K562 (cell line): ENCODE results near the gene XPR1. TPM values are rescaled to one million over a fixed set of nuclear protein-coding genes. Genes with fewer than 3 reads are reported as not detected.

Experiments
- ATAC-seq: fragments of 200-7000 bp; cut with Tn5 transposase; 3 replicates; pipeline ENCODE4 v1.9.1; 2020; ENCODE audit warnings: moderate library complexity
- BruUV-seq: library from RNA; stranded (reverse); fragments of 400-500 nt; replicated peaks from 2 replicates; lab custom pipeline; 2021; lab: Mats Ljungman, UMichigan
- CTCF ChIA-PET: fragments of 300-600 bp; formaldehyde crosslinking; extraction: SDS; loops from one replicate; lab custom pipeline; 2021; ENCODE audit warnings: low intra/inter-chr PET ratio; lab: Yijun Ruan, JAX
- POLR2A ChIA-PET: fragments of 300-600, 350-650 bp; sonication (Branson Sonifier 250); formaldehyde crosslinking; extraction: SDS; loops from one replicate; lab custom pipeline; 2021; ENCODE audit warnings: antibody characterized with exemption, inconsistent platforms; lab: Yijun Ruan, JAX
- DNase-seq, 4 experiments: peaks; one replicate each; pipeline versions ENCODE4 v3.0.0 to v3.0.0-alpha.2; 2011 to 2018; ENCODE audit warnings: low spot score in 3 of 4, mixed read lengths in 3 of 4; ENCODE audit errors: extremely low read depth in 1 of 4
- FAIRE-seq: peaks from 2 replicates; lab custom pipeline; 2011; peaks lifted over from hg19 to GRCh38; lab: Jason Lieb, UNC
- H2AFZ ChIP-seq: 2 replicates; pipeline ENCODE4 v1.6.0; 2011; ENCODE audit warnings: low read depth, low read length, control low read depth, inconsistent platforms
- H3K27ac ChIP-seq: fragments of 200-600 bp; 3 replicates; pipeline ENCODE4 v1.8.0; 2011; ENCODE audit warnings: low read depth, mild to moderate bottlenecking, control low read depth, inconsistent platforms, low read length, moderate library complexity, mixed read lengths; ENCODE audit errors: extremely low read depth
- H3K27me3 ChIP-seq, 2 experiments: fragments of 300-600 bp in 1 of 2; 2 replicates in 1 of 2; 3 replicates in 1 of 2; pipeline versions ENCODE4 v1.6.0 to v1.8.0; 2011; ENCODE audit warnings: inconsistent platforms in 2 of 2, low read length in 2 of 2, mild to moderate bottlenecking in 1 of 2, mixed read lengths in 1 of 2, moderate library complexity in 1 of 2; ENCODE audit not compliant: control insufficient read depth in 2 of 2, insufficient read depth in 2 of 2
- H3K36me3 ChIP-seq: fragments of 300-600 bp; 3 replicates; pipeline ENCODE4 v1.8.0; 2011; ENCODE audit warnings: mild to moderate bottlenecking, low read length, inconsistent platforms; ENCODE audit not compliant: control insufficient read depth, insufficient read depth
- H3K4me1 ChIP-seq, 2 experiments: fragments of 200-600 bp in 1 of 2; replicated peaks in 1 of 2; 2 replicates in 1 of 2; 3 replicates in 1 of 2; pipeline versions ENCODE4 v1.5.1 to v1.8.0; 2011; ENCODE audit warnings: inconsistent platforms in 2 of 2, low read length in 2 of 2, mild to moderate bottlenecking in 1 of 2, mixed read lengths in 1 of 2, moderate library complexity in 1 of 2; ENCODE audit not compliant: control insufficient read depth in 2 of 2, insufficient read depth in 2 of 2
- H3K4me2 ChIP-seq: 2 replicates; pipeline ENCODE4 v1.6.1; 2011; ENCODE audit warnings: low read length, control low read depth, inconsistent platforms, mixed read lengths; ENCODE audit not compliant: insufficient read depth
- H3K4me3 ChIP-seq: fragments of 200-600 bp; sonication (generic), shearing (Covaris generic); 2 replicates; pipeline ENCODE4 v1.5.1; 2016; ENCODE audit warnings: control low read depth, inconsistent platforms
- H3K79me2 ChIP-seq: fragments of 200-600 bp; 3 replicates; pipeline ENCODE4 v1.8.0; 2011; ENCODE audit warnings: low read length, inconsistent platforms; ENCODE audit not compliant: control insufficient read depth, insufficient read depth
- H3K9ac ChIP-seq, 2 experiments: 2 replicates each; pipeline versions ENCODE4 v1.6.0 to v1.6.1; 2011; ENCODE audit warnings: low read depth in 2 of 2, low read length in 2 of 2, control low read depth in 1 of 2, inconsistent platforms in 1 of 2, mild to moderate bottlenecking in 1 of 2, mixed read lengths in 1 of 2; ENCODE audit not compliant: insufficient read depth in 1 of 2
- H3K9me1 ChIP-seq: one replicate; pipeline ENCODE4 v1.6.0; 2011; ENCODE audit warnings: inconsistent platforms, mild to moderate bottlenecking, low read length, moderate library complexity; ENCODE audit not compliant: control insufficient read depth, insufficient read depth
- H3K9me3 ChIP-seq: replicated peaks from 2 replicates; pipeline ENCODE4 v1.5.1; 2011; ENCODE audit warnings: low read depth, low read length, inconsistent platforms; ENCODE audit not compliant: control insufficient read depth, insufficient read depth
- H4K20me1 ChIP-seq: replicated peaks from 2 replicates; pipeline ENCODE4 v1.6.1; 2011; ENCODE audit warnings: low read length, inconsistent platforms, mixed read lengths; ENCODE audit not compliant: control insufficient read depth, insufficient read depth
- ATF2 ChIP-seq: sonication (generic); formaldehyde crosslinking; IDR thresholded peaks from 2 replicates; pipeline ENCODE4 v1.8.1; 2022; ENCODE audit warnings: missing genetic modification reagents
- DPF2 ChIP-seq: fragments of 450-650 bp; IDR thresholded peaks from 2 replicates; pipeline ENCODE4 v1.6.1; 2016
- ERF ChIP-seq: fragments of 450-650 bp; formaldehyde crosslinking; IDR thresholded peaks from 2 replicates; pipeline ENCODE4 v1.4.0; 2020; ENCODE audit warnings: mild to moderate bottlenecking, mixed read lengths
- ETV1 ChIP-seq: fragments of 450-650 bp; conservative IDR thresholded peaks from 2 replicates; pipeline ENCODE4 v1.6.1; 2016; ENCODE audit warnings: missing genetic modification characterization, control low read depth, low read depth, missing compliant biosample characterization
- KDM4B ChIP-seq, 2 experiments: fragments of 450-650 bp in 1 of 2; sonication (generic) in 1 of 2; IDR thresholded peaks; 2 replicates each; pipeline ENCODE4 v1.6.1; 2016 to 2017; ENCODE audit warnings: borderline replicate concordance in 2 of 2, antibody characterized with exemption in 1 of 2, low read depth in 1 of 2, mild to moderate bottlenecking in 1 of 2
- MNT ChIP-seq, 2 experiments: fragments of 450-650 bp; conservative IDR thresholded peaks; 2 replicates each; pipeline ENCODE4 v1.6.1; 2017; ENCODE audit warnings: mild to moderate bottlenecking in 2 of 2, moderate library complexity in 2 of 2
- TCF7L2 ChIP-seq: fragments of 150-350 bp; IDR thresholded peaks from 2 replicates; pipeline ENCODE4 v1.6.1; 2016; ENCODE audit warnings: low read depth, mild to moderate bottlenecking, low read length, moderate library complexity
- ZHX1 ChIP-seq: fragments of 150-350 bp; conservative IDR thresholded peaks from 2 replicates; pipeline ENCODE4 v1.6.1; 2014; ENCODE audit warnings: low read length
- ZNF143 ChIP-seq: sonication (generic); formaldehyde crosslinking; IDR thresholded peaks from 2 replicates; pipeline ENCODE4 v1.9.0; 2022; ENCODE audit warnings: mild to moderate bottlenecking, missing genetic modification reagents
- ZNF146 ChIP-seq: IDR thresholded peaks from one replicate; pipeline ENCODE4 v1.6.1; 2018; ENCODE audit warnings: missing compliant biosample characterization; ENCODE audit not compliant: unreplicated experiment
- ZNF253 ChIP-seq: fragments of 250-450 bp; sonication (Bioruptor Pico); conservative IDR thresholded peaks from 2 replicates; pipeline ENCODE4 v1.6.1; 2021; ENCODE audit warnings: mild to moderate bottlenecking
- WGBS: fragments of 100-300 bp; shearing (Covaris generic); methylation state at CpG from one replicate; pipeline ENCODE4 v1.1.6; 2016; ENCODE audit warnings: low coverage, mixed read lengths; ENCODE audit not compliant: insufficient coverage; ENCODE audit errors: missing lambda C conversion rate; 5-methylcytosine and 5-hydroxymethylcytosine counted together
- in situ Hi-C: fragments of 300-500 bp; cut with MboI; formaldehyde crosslinking; loops from 4 replicates; pipeline ENCODE4 v1.15.0; 2018; ENCODE audit warnings: inconsistent platforms, mixed read lengths
- intact Hi-C: fragments of 100-400 bp; cut with micrococcal nuclease; formaldehyde crosslinking; loops from 2 replicates; pipeline ENCODE4 v1.14.2; 2022
- polyA plus RNA-seq, 8 experiments: library from polyadenylated mRNA; depleted of rRNA in 4 of 8; stranded (reverse) in 5 of 8; unstranded in 3 of 8; fragments of >200 nt; fragmentation: Nextera tagmentation in 2 of 8; fragmentation: Illumina TruSeq in 1 of 8; extraction: Ambion mirVana in 2 of 8; extraction: Trizol in 1 of 8; gene quantifications; 2 replicates each; pipeline versions ENCODE4 v1.2.1 to v1.2.3, GENCODE V29; 2011 to 2014; ENCODE audit warnings: inconsistent platforms in 1 of 8, missing spikeins in 1 of 8
- total RNA-seq, 7 experiments: library from RNA; depleted of rRNA in 6 of 7; stranded (reverse); fragments of >200 nt in 6 of 7; fragmentation: Illumina TruSeq in 2 of 7; extraction: Trizol in 2 of 7; gene quantifications; 2 replicates each; pipeline versions ENCODE4 v1.2.1 to v1.2.3, GENCODE V29; 2011 to 2021; ENCODE audit warnings: low replicate concordance in 1 of 7

Gene XPR1
- total and polyA plus RNA-seq, 9 of the 15 experiments (the other 6 are each of a cell fraction or from before 2014, with no cell fraction given) = 3.0 to 66.2 (median 38.6) TPM

GRCh38 chr1:180722586-180722985 lies 90.8 kb downstream of the XPR1 start:
- CTCF ChIA-PET = no interaction called here
- H3K9me3 ChIP-seq = no peaks in the 10 kb centered on the region
- H3K9ac ChIP-seq = no peak overlapping the region
- FAIRE-seq (no peak), DNase-seq (no peak), ATAC-seq (no peak)
- peaks cover 25% of the 10 kb centered on the region for H3K79me2 ChIP-seq
- POLR2A ChIA-PET = interaction anchor here (1.0 kb wide), 1 partner anchor 8 kb away, joined by 3 read pairs; no protein-coding TSS in a partner anchor
- H3K4me3 ChIP-seq = no peak overlapping the region
- H3K4me1 ChIP-seq = no peaks in the 10 kb centered on the region; a peak in 1 of 5 replicates
- in situ Hi-C loops = no loop called here
- TF ChIP-seq ZNF253 (no peak), KDM4B (IDR thresholded peaks at IDR 0.05; ENCODE audit: borderline replicate concordance in 2 of 2, low read depth in 1 of 2) (no peak), ETV1 (tag) (no peak), ZNF143 (CRISPR knock-in tag) (no peak), ZNF146 (no peak)
- H3K4me2 ChIP-seq = no peak overlapping the region
- WGBS = 57% methylated on average over 1 of the region's 1 CpG
- intact Hi-C loops = no loop called here
- no peaks in the 10 kb centered on the region for H3K9me1 ChIP-seq
- no TSS peak for BruUV-seq
- no peaks in the 10 kb centered on the region for H3K27me3 ChIP-seq
- no peak overlapping the region for H3K27ac ChIP-seq
- no peak overlapping the region for H2AFZ ChIP-seq
- no peaks in the 10 kb centered on the region for H4K20me1 ChIP-seq
- H3K36me3 ChIP-seq = no peaks in the 10 kb centered on the region

GRCh38 chr1:180724055-180724454 lies 92.2 kb downstream of the XPR1 start:
- ATAC-seq (no peak), DNase-seq (no peak), FAIRE-seq (no peak)
- Histone ChIP-seq H3K27me3 (no peaks in the 10 kb centered on the region), H3K4me3 (no peak overlapping the region), H3K9me1 (no peaks in the 10 kb centered on the region), H2AFZ (no peak overlapping the region), H4K20me1 (no peaks in the 10 kb centered on the region), H3K9ac (no peak overlapping the region), H3K36me3 (no peaks in the 10 kb centered on the region), H3K4me1 (no peaks in the 10 kb centered on the region), H3K9me3 (no peaks in the 10 kb centered on the region), H3K4me2 (no peak overlapping the region), H3K27ac (no peak overlapping the region), H3K79me2 (peaks cover 32% of the 10 kb centered on the region)
- 100% methylated on average over 1 of the region's 1 CpG for WGBS
- BruUV-seq = no TSS peak
- ChIA-PET CTCF (no interaction called here), POLR2A (interaction anchor here (0.7 kb wide), 1 partner anchor 171 kb away, joined by 3 read pairs; no protein-coding TSS in a partner anchor)
- intact Hi-C loops = no loop called here
- in situ Hi-C loops = no loop called here
- TF ChIP-seq MNT (conservative IDR thresholded peaks at IDR 0.05) = no peak
- no peak for TF ChIP-seq ATF2 (CRISPR knock-in tag)
- TF ChIP-seq DPF2 = no peak
- no peak for TF ChIP-seq TCF7L2
- no peak for TF ChIP-seq ERF (CRISPR knock-in tag)
- TF ChIP-seq ZHX1 = no peak
